ENCODE results near the gene CCDC171.

Gene CCDC171

DNA sequence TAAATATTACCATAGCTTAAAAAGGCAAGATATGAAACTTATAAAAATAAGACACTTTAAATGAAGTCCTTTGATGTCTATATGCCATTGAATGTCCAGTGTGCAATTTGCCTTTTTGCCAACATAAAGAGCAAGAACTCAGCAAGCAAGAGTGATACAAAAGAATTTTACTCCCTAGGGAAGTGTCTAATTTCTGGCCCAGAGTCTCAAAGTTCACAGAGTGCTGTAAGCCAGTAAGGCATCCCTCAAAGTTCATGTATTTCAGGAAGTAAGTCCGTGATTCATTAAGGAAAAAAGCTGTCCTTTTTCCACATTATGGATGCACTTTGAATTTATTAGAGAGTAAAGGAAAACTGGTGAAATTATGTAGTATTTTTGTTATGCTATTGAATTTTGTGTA lies 185.2 kb downstream of the CCDC171 start:
- H3K27ac ChIP-seq: no peak overlapping the region
- TF ChIP-seq, protein P1, sequence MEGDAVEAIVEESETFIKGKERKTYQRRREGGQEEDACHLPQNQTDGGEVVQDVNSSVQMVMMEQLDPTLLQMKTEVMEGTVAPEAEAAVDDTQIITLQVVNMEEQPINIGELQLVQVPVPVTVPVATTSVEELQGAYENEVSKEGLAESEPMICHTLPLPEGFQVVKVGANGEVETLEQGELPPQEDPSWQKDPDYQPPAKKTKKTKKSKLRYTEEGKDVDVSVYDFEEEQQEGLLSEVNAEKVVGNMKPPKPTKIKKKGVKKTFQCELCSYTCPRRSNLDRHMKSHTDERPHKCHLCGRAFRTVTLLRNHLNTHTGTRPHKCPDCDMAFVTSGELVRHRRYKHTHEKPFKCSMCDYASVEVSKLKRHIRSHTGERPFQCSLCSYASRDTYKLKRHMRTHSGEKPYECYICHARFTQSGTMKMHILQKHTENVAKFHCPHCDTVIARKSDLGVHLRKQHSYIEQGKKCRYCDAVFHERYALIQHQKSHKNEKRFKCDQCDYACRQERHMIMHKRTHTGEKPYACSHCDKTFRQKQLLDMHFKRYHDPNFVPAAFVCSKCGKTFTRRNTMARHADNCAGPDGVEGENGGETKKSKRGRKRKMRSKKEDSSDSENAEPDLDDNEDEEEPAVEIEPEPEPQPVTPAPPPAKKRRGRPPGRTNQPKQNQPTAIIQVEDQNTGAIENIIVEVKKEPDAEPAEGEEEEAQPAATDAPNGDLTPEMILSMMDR (conservative IDR thresholded peaks at IDR 0.05): no peak

DNA sequence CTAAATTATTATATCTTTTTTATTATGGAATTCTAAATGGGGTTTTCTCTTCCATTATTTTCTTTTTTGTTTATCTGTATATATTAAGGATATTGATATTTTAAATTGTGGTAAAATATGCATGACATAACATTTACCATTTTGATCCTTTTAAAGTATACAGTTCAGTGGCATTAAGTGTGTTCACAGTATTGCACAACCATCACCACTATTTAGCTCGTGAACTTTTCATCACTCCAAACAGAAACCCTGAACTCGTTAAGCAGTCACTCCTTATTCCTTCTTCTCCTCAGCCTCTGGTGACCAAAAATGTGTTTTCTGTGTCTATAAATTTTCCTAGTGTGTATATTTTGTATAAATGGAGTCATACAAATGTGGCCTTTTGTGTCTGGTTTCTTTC lies 188.2 kb downstream of the CCDC171 start:
- TF ChIP-seq, protein P1 (conservative IDR thresholded peaks at IDR 0.05): no peak

DNA sequence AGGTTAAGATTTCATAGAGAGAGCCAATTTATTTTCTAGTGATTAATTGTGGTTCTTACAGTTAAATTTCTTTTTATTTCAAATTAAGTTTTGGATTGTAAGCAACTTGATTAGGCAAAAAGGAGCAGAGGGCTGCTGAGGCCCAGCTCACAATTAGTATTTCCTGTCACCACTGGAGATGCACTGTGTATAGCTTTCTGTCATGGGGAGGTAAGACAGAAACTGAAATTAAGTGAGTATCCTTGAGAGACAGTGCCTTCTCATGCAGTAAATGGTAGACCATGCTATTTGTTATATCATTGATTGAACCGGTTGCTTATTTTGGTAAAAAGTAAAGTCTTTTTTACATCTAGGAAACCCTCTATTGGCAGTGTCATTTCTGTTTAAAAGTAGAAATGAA lies 190.7 kb downstream of the CCDC171 start:
- TF ChIP-seq, protein P1 (conservative IDR thresholded peaks at IDR 0.05): no peak
- no peak overlapping the region for H3K27ac ChIP-seq

More for the DNA sequence above, 188.2 kb downstream of the CCDC171 start:
- no peak overlapping the region for H3K27ac ChIP-seq

DNA sequence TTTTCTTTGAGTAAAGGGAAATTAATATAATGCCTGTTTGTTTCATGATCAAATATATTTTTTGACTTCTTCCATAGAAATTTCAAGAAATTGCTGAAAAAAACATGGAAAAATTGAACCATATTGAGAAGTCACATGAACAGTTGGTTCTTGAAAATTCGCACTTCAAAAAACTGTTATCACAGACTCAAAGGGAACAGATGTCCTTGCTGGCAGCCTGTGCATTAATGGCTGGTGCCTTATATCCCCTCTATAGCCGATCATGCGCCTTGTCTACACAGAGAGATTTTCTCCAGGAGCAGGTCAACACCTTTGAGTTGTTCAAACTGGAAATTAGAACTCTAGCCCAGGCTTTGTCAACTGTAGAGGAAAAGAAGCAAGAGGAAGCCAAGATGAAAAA lies 191.4 kb downstream of the CCDC171 start:
- H3K27ac ChIP-seq: no peak overlapping the region
- TF ChIP-seq, protein P1 (conservative IDR thresholded peaks at IDR 0.05): no peak

DNA sequence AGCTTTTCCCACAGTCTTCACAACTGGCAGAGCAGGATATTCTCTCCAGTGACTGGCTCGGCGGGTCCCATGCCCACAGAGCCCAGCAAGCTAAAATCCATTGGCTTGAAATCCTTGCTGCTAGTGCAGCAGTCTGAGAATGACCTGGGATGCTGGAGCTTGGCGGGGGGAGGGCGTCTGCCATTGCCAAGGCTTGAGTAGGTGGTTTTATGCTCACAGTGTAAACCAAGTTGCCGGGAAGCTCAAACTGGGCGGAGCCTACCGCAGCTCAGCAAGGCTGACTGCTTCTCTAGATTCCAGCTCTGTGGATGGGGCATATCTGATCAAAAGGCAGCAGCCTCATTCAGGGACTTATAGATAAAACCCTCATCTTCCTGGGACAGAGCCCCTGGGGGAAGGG lies 194.1 kb downstream of the CCDC171 start:
- TF ChIP-seq, protein P1 (conservative IDR thresholded peaks at IDR 0.05): no peak
- no peak overlapping the region for H3K27ac ChIP-seq

DNA sequence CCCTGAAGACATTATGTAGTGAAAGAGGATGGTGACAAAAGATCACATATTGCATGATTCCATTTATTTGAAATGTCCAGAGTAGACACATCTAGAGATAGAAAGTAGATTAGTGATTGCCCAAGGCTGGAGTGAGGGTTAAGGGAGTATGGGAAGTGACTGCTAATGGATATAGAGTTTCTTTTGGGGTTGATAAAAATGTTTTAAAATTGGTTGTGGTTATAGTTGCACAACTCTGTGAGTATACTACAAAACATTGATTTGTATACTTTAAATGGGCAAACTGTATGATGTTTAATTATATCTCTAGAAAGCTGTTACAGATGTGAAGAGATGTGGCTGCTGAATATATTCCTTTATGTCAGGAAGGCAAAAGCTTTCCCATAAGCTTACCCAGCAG lies 202.8 kb downstream of the CCDC171 start:
- TF ChIP-seq, protein P1 (conservative IDR thresholded peaks at IDR 0.05): no peak
- no peak overlapping the region for H3K27ac ChIP-seq

DNA sequence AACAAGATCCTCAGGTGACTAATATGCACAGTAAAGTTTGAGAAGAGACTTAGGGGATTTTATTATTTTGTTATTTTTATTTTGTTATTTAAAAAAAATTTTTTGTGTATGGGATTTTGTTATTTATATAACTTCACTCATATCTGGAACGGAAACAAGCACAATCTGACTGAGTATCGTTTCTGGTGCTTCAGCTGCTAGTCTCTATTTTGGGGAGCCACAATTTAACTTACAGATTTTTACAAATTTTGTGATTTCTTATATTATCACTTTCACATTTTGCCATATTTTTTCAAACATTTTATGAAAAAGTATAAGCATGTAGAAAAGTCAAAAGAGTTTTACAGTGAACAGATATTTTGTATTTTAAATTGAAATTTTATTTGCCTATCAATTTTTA lies 208.7 kb downstream of the CCDC171 start:
- H3K27ac ChIP-seq: no peak overlapping the region
- TF ChIP-seq, protein P1 (conservative IDR thresholded peaks at IDR 0.05): no peak

DNA sequence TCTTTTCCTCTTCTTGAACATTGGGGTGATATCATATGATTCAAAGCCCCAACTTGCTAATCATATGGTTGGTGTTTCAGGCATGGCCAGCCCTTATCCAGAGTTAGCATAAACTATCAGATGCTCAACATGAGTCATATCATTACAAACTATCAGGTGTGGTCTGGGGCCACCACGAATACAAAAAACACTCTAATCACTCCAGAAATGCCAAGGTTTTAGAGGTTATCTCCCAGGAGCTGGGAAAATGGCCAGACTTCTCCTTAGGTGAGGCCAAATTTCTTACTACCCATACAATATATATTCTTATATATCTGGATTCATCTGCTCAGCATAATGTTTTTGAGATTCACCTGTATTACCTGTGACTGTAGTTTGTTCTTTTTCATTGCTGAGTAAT lies 210.5 kb downstream of the CCDC171 start:
- TF ChIP-seq, protein P1 (conservative IDR thresholded peaks at IDR 0.05): no peak
- H3K27ac ChIP-seq: no peak overlapping the region
